LNCaP clone FGC (cell line): Measurements from ENCODE around the gene HOXD13.

ENCODE experiments used
- DNase-seq: peaks from one replicate; pipeline ENCODE4 v3.0.0-alpha.2; 2011; ENCODE audit warnings: low read depth
- H3K4me3 ChIP-seq: 2 replicates; pipeline ENCODE4 v1.5.1; 2011; ENCODE audit warnings: mild to moderate bottlenecking, low read depth, low read length, control low read depth
- CTCF ChIP-seq: IDR thresholded peaks from 2 replicates; pipeline ENCODE4 v1.5.1; 2012; ENCODE audit warnings: mild to moderate bottlenecking; ENCODE audit not compliant: control insufficient read depth, insufficient read depth; ENCODE audit errors: extremely low read depth

HOXD13 gene

GRCh38 chr2:176081837-176082524 is 10.5 kb upstream of the HOXD13 start:
- H3K4me3 ChIP-seq: no peak overlapping the region
- DNase-seq: no peak
- TF ChIP-seq CTCF: no peak

GRCh38 chr2:176082525-176082823 is 10.0 kb upstream of the HOXD13 start:
- H3K4me3 ChIP-seq: no peak overlapping the region
- no peak for DNase-seq
- TF ChIP-seq CTCF: no peak

- H3K4me3 ChIP-seq: no peak overlapping the region
- DNase-seq: no peak
- no peak for TF ChIP-seq CTCF
These were observed 9.4 kb upstream of the HOXD13 start for GRCh38 chr2:176082824-176083751.

- no peak for DNase-seq
- no peak for TF ChIP-seq CTCF
- H3K4me3 ChIP-seq: no peak within 1 kb of the TSS
These were observed 8.7 kb upstream of the HOXD13 start, which contains the start of gene EVX2 for GRCh38 chr2:176083796-176084261. Gene EVX2 (minus strand): TSS chr2:176083962. CDS start chr2:176083776, 186 bp downstream.

- TF ChIP-seq CTCF: no peak
- no peak overlapping the region for H3K4me3 ChIP-seq
- no peak for DNase-seq
These were observed 7.9 kb upstream of the HOXD13 start for GRCh38 chr2:176084611-176085119.

- no peak overlapping the region for H3K4me3 ChIP-seq
- TF ChIP-seq CTCF: no peak
- DNase-seq: no peak
These were observed 7.3 kb upstream of the HOXD13 start for GRCh38 chr2:176085120-176085788.
